ENCODE results near the gene SAMD10. TPM values are rescaled to one million over a fixed set of nuclear protein-coding genes. Genes with fewer than 3 reads are reported as not detected.

Gene SAMD10
- total RNA-seq, 1 experiment from 2014 or later = 5.7 TPM

DNA sequence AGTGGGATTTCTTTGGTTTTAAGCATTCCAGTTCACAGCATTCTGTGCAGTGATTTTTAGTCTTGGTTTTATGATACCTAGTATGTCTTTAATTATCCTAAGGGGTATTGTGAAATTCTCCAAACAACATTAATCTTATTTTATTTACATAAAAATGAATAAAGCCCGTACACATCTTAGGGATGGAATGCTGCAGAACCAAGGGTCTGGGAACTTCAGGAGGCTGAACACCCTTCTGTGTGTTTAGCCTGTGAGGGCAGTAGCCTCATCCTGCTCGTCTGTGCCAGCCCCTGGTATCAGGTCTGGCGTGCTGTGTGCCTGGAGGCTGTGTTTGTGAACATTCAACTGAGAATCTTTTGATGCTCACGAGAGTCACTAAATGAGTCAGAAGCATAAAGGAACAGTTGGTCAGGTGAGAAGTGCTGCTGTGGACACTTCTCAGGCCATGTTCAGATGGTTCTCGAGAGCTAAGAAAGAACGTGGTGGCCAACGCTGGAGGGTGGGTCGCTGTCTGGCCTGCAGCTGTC lies 31.3 kb upstream of the SAMD10 start:
- H3K14ac ChIP-seq (ENCODE audit: insufficient read depth, low read length) = no peak overlapping the region
- H3K9me3 Mint-ChIP-seq = peaks cover 4 to 5% of the 10 kb centered on the region in 2 experiments; a peak in 2 of 5 replicates
- TF ChIP-seq, protein P1, sequence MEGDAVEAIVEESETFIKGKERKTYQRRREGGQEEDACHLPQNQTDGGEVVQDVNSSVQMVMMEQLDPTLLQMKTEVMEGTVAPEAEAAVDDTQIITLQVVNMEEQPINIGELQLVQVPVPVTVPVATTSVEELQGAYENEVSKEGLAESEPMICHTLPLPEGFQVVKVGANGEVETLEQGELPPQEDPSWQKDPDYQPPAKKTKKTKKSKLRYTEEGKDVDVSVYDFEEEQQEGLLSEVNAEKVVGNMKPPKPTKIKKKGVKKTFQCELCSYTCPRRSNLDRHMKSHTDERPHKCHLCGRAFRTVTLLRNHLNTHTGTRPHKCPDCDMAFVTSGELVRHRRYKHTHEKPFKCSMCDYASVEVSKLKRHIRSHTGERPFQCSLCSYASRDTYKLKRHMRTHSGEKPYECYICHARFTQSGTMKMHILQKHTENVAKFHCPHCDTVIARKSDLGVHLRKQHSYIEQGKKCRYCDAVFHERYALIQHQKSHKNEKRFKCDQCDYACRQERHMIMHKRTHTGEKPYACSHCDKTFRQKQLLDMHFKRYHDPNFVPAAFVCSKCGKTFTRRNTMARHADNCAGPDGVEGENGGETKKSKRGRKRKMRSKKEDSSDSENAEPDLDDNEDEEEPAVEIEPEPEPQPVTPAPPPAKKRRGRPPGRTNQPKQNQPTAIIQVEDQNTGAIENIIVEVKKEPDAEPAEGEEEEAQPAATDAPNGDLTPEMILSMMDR (conservative IDR thresholded peaks at IDR 0.05) = no peak
- H3K36me3 Mint-ChIP-seq (ENCODE audit: insufficient read depth in 1 of 3, low read depth in 3 of 3) = peaks cover 25 to 68% (median 68%) of the 10 kb centered on the region in 3 experiments
- no peak overlapping the region for H2BK120ac ChIP-seq (ENCODE audit: low read depth, low read length, poor library complexity, severe bottlenecking)
- no peak overlapping the region for H3K27ac ChIP-seq (ENCODE audit: insufficient read length, low read depth, low read length)
- H3K9me3 ChIP-seq (ENCODE audit: control insufficient read depth, low read depth, low read length) = no peaks in the 10 kb centered on the region
- H2BK12ac ChIP-seq (ENCODE audit: insufficient read length, low read depth, low read length) = no peak overlapping the region
- H3K4me1 Mint-ChIP-seq = no peaks in the 10 kb centered on the region
- H4K20me1 ChIP-seq (ENCODE audit: control insufficient read depth, insufficient read depth, insufficient read length) = no peaks in the 10 kb centered on the region
- no peaks in the 10 kb centered on the region for H3K27me3 Mint-ChIP-seq (ENCODE audit: low read depth)
- no peak overlapping the region for H3T11ph ChIP-seq (ENCODE audit: low read length)
- H3K23me2 ChIP-seq (ENCODE audit: insufficient read length, low read depth, low read length, poor library complexity, severe bottlenecking) = no peaks in the 10 kb centered on the region
- H3K4ac ChIP-seq (ENCODE audit: low read depth, low read length) = no peak overlapping the region
- no peak overlapping the region for H4K8ac ChIP-seq (replicated peaks; ENCODE audit: insufficient read length, low read depth, low read length)
- H2BK15ac ChIP-seq (ENCODE audit: low read depth, low read length) = no peak overlapping the region
- no peak overlapping the region for H2AFZ ChIP-seq (ENCODE audit: low read length)
- no peaks in the 10 kb centered on the region for H3K4me1 ChIP-seq (ENCODE audit: insufficient read depth, low read length)
- H3K9ac ChIP-seq (ENCODE audit: extremely low read depth, insufficient read length, low read length) = no peak overlapping the region
- no peak for DNase-seq
- H4K5ac ChIP-seq (ENCODE audit: insufficient read length, low read depth, low read length) = no peak overlapping the region
- H3K56ac ChIP-seq (ENCODE audit: insufficient read length, low read depth, low read length) = no peak overlapping the region
- no peak overlapping the region for H2AK5ac ChIP-seq (ENCODE audit: insufficient read length, low read length)
- H2BK20ac ChIP-seq (ENCODE audit: low read depth, low read length, poor library complexity, severe bottlenecking) = no peak overlapping the region
- H3K23ac ChIP-seq (ENCODE audit: insufficient read length, low read depth, low read length) = no peak overlapping the region
- H4K91ac ChIP-seq (ENCODE audit: insufficient read length, low read depth, low read length) = no peak overlapping the region
- H3K79me2 ChIP-seq (ENCODE audit: insufficient read depth, low read length) = no peaks in the 10 kb centered on the region
- H3K4me3 Mint-ChIP-seq = no peak overlapping the region
- H3K27me3 ChIP-seq (ENCODE audit: insufficient read depth, low read length) = no peaks in the 10 kb centered on the region
- no peak overlapping the region for H3K4me2 ChIP-seq (ENCODE audit: insufficient read depth, insufficient read length, low read length)
- no peak overlapping the region for H2BK5ac ChIP-seq (ENCODE audit: insufficient read length, low read length)
- no CpG with 5 or more reads among the region's 8 CpGs for WGBS (ENCODE audit: extremely low coverage, insufficient read length, low lambda C conversion rate)
- no peak overlapping the region for H3K18ac ChIP-seq (ENCODE audit: insufficient read length, low read depth, low read length)
- peaks cover 4% of the 10 kb centered on the region for H3K79me1 ChIP-seq (ENCODE audit: insufficient read depth, low read depth, low read length, poor library complexity, severe bottlenecking)
- no peak overlapping the region for H3K27ac Mint-ChIP-seq

All from H9 (cell line).